Right renal pelvis (tissue), 4 donors: Measurements from ENCODE around the gene GJD3. TPM values are rescaled to one million over a fixed set of nuclear protein-coding genes. Genes with fewer than 3 reads are reported as not detected.

Source experiments
- DNase-seq, 4 donors: peaks; one replicate each; pipeline ENCODE4 v3.0.0-alpha.2; 2013; ENCODE audit warnings: low read depth in 4 of 4, low spot score in 3 of 4, missing footprints in 1 of 4
- polyA plus RNA-seq, 4 donors: library from polyadenylated mRNA; unstranded; fragments of 120-200 nt; gene quantifications; one replicate each; pipeline ENCODE4 v1.2.1, GENCODE V29; 2013; ENCODE audit not compliant: insufficient read length in 4 of 4

The GJD3 gene
- polyA plus RNA-seq, 4 donors, result 0.14 to 0.18 TPM; not detected in 2

DNA sequence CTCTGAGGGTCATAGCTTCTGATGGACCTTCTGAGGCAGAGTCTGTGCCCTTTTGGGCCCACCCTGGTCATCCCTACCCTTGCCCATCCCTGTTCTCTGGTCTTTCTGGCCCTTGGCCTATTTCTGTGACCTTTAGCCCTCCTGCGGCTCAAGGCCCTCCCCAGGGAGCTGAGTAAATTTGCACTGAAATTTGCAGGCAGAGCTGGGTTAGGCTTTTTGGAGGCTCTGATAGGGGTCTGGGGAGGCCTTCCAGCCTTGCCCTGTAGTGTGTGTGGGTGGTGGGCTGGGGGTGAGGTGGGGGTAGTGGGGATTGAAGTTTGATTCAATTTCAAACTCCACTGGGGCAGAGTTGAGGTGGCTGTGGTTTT, 37.7 kb downstream of the GJD3 start:
- DNase-seq, result no peak

- DNase-seq, result no peak
These were observed 38.3 kb downstream of the GJD3 start for GRCh38 chr17:40326014-40326831.

DNA sequence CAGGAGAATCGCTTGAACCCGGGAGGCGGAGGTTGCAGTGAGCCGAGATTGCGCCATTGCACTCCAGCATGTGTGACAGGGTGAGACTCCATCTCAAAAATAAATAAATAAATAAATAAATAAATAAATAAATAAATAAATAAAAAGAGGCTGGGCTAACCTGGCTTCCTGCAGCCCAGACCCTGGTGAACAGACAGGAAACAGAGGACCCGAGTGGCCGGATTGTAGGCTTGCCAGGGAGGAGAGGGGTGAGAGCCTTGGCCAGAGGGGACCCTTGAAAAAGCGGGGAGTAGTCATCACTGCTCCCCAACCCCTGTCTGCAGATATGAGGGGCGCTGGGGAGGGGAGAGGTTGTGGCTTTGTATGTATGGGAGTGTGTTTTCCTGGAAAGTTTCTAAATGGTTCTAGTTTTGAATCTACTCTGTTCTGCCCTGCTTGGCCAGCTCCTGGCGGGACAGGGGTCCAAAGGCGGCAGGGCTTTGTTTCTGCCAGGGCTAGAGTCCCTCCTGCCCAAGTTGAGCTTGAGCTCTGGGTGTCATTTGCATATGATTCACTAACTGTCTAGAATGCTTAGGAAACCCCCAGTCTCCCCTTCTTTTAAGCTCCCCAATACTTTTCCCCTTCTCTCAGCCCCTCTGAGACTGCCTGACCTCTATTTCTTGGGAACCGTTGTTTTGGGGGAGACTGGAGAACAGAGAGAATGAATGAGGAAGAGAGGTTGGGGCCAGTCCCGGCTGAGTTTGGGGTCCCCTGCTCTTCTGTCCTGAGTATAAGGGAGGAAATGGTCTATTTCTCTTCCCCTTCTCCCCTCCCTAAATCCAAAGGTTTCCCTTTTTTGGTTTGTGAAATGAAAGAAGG, 39.2 kb downstream of the GJD3 start:
- DNase-seq, result no peak

DNA sequence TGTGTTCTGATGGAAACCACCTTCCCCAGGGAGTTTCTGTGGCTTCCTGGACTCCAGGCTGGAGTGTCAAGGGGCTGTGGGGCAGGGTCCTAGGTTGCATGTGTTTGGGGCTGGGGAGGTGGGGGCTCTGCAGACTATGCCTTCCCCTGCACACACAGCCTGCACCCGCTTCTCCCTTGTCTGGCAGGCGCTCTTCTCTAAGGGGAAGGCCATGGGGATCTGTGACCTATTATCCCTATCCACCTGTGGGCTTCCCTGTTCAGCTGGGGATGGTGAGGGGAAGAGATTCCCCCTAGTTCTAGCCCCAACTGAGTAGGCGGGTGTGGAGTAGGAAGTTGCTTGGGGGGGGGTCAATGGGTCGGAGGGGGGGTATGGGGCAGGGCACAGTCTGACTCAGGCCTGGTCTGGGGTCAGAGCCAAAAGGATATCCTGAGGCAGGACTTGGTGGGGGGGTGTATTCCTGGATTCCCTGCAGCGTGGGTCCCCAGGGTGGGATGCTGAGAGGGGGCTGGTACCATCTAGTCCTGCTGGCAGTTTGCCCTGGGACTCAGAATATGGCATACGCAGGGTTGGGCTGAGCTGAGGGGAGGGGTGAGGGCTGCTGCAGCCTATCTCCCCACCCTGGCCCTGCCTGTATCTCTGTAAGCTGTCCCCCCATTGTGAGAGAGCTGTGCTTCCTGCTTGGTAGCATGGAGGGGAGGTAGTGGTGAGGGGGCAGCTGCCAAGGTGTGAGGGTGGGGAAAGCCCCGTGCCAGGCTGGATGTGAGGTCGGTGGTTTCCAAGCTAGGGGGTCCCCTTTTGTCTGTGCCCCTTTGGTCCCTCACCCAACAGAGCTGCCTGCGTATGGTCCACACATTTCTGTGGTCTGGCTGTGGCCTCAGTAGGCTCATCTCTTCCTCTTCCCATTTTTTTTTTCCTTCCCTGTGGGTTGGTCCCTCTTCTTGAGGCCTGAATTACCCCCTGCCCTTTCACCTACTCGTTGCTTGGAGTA, 40.9 kb downstream of the GJD3 start:
- DNase-seq, result no peak

DNA sequence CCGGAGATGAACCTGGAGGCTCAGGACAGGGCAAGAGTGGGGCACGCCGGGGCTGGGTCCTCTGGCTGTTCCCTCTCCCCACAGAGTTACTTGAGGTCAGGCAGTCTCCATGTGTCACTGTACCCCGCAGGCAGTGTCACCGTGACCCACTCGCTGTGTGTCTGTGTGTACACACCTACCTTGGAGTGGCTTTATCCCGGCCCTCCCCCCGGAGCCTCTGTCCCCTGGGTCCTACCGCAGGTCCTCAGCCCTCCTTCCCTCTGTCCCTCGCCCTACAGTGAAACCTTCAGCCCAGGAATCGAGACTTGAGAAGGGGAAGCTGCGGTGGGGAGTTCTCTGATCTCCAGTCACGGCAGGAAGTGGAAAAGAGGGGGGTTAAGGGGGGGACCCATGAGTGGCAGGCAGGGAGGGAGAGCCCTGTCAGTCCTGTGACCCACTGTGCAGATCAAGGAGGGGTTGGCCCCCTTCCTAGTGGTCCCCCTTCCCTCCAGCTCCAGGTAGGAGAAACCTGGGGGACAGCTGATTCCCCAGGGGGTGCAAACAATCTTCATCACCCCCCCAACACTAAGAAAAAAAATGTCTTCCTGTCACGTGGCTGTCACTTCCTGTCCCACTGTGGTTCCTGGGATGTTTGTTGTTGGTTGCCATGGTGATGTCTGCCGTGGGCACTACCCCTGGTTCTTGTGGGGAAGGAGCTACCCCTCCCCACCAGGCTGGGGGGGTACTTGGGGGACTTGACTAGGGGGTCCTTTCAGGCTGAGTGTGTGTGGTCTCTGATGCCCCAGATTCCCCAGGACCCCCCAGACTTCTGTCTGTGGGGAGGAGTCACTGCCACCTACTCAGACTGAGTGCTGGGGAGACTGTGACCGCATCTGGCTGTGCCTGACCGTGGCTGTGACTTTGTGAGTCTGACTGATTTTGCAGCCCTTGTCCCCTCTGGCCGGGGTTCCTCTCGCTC, 41.9 kb downstream of the GJD3 start:
- DNase-seq, result peak in 1 of 4 donors; percentile 80

GRCh38 chr17:40321961-40322357, 42.6 kb downstream of the GJD3 start:
- no peak for DNase-seq

GRCh38 chr17:40321524-40321929, 43.0 kb downstream of the GJD3 start:
- DNase-seq, result no peak

DNA sequence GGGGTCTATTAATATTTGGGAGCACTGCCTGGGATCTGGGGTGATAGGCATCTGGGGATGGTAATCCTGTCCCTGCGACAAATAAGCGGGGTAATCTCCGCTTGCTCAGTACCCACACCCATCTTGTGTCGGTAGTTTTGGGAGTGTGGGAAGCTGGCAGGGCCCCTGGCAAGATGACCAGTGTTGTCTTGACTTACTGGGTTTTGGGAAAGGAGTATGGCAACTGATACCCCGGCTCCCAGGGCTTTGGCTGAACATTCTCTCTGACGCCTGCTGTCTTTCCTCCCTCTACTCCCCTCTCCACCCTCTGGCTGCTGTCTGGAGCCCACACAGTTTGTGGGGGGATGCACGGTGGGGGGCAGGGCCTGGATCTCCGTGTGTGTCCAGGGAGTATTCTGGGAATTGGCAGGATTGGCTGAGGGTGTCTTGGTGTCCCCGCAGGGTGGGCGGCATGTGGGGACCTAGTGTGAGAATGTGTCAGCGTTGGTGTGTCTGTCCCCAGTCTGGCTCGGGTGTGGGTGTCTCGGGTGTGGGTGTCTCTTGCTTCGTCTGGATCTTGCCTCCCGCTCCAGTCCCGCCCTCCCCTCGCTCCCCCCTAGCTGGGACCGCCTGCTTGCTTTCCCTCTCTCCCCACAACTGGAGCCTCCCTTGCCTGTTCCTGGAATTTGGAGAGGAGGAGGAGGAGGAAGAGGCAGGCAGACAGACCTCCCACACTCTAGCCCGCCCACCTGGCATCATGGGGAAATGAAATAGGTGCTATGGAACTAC, 43.6 kb downstream of the GJD3 start:
- DNase-seq, result no peak

- no peak for DNase-seq
These were observed 44.6 kb downstream of the GJD3 start for GRCh38 chr17:40319651-40320540.

GRCh38 chr17:40318830-40319391, 45.6 kb downstream of the GJD3 start:
- DNase-seq, result no peak

- peak in 3 of 4 donors; percentile 93 to 94 (median 94) for DNase-seq
These were observed 46.4 kb downstream of the GJD3 start for GRCh38 chr17:40317880-40318829.

DNA sequence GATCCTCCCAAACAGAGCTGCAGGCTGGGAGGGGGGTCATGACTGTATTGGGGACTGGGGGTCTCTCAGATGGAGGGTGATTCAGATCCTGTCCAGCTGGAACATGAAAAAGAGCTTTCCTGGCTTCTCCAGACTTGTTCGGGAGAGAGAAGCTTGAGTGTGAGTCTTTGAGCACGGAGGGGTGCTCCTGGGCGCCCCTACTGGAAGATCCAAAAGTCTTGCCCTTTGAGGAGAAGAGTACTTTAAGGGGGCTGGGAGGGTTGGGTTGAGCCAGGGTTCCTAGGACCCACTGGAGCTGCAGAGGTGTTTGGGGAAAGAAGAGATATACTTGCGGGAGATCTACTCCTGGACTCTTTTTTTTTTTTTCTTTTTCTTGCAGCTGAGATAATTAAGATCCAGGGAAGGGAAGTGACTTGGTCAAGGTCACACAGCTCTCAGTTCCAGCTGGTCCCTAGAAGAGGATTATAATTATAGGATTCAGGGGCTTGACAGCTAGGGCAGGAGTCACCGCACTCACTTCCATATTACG, 47.1 kb downstream of the GJD3 start:
- no peak for DNase-seq

GRCh38 chr17:40316571-40317344, 47.8 kb downstream of the GJD3 start:
- DNase-seq, result peak in 1 of 4 donors; percentile 66

DNA sequence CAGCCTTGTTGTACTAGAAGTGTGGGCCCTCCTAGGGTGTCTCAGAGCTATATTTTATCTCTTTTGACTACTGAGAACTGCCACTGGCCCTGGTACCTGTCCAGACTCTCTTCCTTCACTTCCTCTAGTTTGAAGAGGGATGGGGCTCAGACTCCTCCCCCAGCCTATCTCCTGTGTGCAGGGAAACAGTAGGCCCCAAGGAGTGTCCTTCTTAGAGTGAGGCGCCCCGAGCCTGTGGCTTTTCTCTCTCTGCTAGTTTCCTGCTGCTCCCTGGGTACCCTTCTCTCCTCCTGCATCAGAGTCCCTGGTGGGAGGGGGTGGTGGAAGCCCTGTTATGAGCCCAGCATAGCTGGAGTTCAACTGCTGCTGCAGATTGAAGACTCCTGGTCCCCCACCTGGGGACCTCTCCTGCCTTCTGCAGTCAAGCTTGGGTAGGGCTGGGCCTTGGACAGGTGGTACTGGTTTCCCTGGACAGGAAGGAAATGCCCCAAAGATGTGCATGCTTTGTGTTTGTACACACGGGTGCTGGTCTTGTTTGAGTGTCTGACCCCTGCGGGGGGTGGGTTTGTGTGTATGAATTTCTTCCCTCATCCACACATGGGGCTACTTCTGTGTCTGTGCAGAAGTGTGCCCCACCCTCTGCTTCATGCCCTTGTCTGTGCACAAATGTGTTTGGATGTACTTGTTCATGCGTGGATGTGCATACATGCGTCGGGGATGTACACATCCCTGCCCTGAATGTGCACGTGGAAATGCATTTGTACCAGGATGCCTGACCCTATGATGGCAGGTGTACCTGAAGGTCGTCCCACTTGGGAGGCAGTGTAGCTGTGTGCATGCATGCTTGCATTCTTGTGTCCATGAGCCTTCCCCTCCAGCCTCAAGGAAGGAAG, 48.6 kb downstream of the GJD3 start:
- DNase-seq, result no peak
